GM21381 (cell line): ENCODE measurements around the gene IL6.
"Not testable (repeated sequence)": the region's sequence is repeated elsewhere in the genome, so short reads cannot be mapped to it uniquely, and the experiment has no call there.

Experiments used
- ATAC-seq: cut with Tn5 transposase; IDR thresholded peaks from one replicate; pipeline ENCODE4 v1.9.1; 2021; ENCODE audit warnings: mild to moderate bottlenecking, moderate library complexity; ENCODE audit not compliant: unreplicated experiment

IL6 gene

DNA sequence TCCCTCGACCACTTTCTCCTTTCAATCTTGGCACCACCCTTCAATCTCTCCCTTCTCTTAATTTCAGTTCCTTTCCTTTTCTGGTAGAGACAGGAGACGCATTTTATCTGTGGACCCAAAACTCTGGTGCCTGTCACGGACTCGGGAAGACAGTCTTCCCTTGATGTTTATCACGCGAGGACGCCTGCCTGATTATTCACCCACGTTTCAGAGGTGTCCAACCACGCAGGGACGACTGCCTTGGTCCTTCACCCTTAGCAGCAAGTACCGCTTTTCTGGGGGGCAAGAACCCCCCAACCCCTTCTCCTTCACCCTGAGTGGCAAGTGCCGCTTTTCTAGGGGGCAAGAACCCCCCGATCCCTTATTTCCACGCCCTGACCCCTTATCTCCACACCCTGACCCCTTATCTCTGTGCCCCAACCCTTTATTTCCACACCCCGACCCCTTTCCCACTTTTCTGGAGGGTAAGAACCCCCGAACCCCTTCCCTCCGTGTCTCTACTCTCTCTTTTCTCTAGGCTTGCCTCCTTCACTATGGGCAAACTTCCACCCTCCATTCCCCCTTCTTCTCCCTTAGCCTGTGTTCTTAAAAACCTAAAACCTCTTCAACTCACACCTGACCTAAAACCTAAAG, 22.9 kb upstream of the IL6 start:
- ATAC-seq = not testable (repeated sequence)

DNA sequence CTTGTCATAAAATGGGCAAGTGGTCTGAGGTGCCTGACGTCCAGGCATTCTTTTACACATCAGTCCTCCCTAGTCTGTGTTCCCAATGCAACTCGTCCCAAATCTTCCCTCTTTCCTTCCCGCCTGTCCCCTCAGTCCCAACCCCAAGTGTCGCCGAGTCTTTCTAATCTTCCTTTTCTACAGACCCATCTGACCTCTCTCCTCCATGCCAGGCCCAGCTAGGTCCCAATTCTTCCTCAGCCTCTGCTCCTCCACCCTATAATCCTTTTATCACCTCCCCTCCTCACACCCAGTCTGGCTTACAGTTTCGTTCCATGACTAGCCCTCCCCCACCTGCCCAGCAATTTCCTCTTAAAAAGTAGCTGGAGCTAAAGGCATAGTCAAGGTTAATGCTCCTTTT, 22.3 kb upstream of the IL6 start:
- not testable (repeated sequence) for ATAC-seq

DNA sequence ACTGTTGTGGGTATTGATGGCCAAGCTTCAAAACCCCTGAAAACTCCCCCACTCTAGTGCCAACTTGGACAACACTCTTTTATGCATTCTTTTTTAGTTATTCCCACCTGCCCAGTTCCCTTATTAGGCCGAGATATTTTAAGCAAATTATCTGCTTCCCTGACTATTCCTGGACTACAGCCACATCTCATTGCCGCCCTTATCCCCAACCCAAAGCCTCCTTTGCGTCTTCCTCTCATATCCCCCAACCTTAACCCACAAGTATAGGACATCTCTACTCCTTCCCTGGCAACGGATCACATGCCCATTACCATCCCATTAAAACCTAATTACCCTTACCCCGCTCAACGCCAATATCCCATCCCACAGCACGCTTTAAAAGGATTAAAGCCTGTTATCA, 21.1 kb upstream of the IL6 start:
- not testable (repeated sequence) for ATAC-seq

DNA sequence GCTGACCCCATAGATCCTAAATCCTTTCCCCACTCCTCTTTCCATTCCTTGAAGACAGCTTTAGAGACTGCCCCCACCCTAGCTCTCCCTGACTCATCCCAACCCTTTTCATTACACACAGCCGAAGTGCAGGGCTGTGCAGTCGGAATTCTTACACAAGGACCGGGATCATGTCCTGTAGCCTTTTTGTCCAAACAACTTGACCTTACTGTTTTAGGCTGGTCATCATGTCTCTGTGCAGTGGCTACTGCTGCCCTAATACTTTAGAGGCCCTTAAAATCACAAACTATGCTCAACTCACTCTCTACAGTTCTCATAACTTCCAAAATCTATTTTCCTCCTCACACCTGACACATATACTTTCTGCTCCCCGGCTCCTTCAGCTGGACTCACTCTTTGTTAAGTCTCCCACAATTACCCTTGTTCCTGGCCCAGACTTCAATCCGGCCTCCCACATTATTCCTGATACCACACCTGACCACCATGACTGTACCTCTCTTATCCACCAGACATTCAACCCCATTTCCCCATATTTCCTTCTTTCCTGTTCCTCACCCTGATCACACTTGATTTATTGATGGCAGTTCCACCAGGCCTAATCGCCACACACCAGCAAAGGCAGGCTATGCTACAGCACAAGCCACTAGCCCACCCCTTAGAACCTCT, 19.8 kb upstream of the IL6 start:
- ATAC-seq = not testable (repeated sequence)

DNA sequence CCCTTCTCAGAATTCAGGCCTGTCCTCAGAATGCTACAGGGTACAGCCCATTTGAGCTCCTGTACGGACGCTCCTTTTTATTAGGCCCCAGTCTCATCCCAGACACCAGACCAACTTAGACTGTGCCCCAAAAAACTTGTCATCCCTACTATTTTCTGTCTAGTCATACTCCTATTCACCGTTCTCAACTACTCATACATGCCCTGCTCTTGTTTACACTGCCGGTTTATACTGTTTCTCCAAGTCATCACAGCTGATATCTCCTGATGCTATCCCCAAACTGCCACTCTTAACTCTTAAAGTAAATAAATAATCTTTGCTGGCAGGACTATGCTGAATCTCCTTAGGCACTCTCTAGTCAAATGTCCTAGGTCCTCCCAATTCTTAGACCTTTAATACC, 18.8 kb upstream of the IL6 start:
- ATAC-seq = not testable (repeated sequence)

DNA sequence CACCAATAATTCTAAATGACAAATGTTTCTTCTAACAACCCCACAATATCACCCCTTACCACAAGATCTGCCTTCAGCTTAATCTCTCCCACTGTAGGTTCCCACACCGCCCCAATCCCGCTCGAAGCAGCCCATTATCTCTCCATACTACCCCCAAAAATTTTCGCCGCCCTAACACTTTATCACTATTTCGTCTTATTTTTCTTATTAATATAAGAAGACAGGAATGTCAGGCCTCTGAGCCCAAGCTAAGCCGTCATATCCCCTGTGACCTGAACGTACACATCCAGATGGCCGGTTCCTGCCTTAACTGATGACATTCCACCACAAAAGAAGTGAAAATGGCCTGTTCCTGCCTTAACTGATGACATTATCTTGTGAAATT, 18.3 kb upstream of the IL6 start:
- ATAC-seq = not testable (repeated sequence)

DNA sequence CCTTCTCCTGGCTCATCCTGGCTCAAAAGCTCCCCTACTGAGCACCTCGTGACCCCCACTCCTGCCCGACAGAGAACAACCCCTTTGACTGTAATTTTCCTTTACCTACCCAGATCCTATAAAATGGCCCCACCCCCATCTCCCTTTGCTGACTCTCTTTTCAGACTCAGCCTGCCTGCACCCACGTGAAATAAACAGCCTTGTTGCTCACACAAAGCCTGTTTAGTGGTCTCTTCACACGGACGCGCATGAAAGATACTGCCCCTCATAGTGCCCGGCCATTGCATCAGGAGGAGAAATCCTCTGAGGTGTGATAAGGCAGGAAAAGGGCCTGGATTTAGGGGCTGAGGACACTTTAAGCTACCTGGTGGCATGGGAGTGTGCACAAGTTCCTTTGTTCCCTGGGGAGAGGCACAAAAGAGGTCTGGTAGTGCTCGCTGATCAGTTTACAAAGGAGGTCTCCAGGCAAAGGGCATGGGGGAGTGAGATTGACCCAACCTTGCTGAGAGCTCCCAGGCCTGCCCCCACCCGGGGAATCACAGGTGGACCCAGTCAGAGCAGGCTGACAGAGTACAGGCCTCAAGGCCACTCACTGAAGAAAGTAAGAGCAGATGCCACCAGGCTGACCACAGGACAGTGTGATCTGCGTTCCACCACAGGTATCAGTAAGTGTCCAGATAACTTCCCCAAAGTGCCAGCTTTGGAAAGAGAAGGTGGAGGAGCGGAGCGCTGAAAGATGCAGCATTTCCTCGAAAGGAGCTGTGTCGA, 17.8 kb upstream of the IL6 start:
- ATAC-seq = not testable (repeated sequence)

DNA sequence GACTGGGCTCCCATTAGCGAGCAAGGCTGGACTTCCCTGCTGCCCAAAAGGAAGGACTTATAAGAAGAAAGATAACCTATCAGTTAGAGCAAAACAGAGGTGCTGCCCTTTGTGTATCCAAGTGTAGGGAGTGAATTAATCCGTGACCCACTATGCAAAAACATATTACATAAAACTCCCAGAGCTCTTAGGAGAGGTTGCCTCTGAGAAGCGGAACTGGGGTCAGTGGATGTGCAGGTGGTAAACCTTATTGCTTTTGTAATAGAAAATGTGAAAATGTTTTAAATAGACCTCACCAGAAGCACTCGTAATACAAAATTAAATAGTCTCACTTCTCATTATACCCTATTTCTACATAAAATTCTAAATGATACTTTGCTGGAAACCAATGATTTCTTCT, 17.1 kb upstream of the IL6 start:
- no peak for ATAC-seq

DNA sequence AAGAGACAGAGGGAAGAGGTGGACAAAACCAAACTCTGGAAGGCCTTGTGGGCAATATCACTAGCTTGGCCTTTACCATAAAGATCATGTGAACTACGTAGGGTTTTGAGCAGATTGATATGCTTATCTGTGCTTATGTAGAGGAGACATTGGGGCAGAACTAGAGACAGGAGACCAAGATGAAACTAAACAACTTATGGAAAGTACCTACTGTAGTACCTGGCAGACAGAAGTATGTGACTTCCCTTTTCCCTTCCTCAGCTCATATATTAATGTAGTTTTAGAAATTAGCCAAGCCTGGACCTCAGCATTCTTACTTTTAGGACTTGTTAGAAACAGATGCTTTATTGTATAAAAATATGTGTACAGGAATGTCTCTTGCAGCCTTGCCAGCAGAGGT, 14.0 kb upstream of the IL6 start:
- ATAC-seq = no peak

DNA sequence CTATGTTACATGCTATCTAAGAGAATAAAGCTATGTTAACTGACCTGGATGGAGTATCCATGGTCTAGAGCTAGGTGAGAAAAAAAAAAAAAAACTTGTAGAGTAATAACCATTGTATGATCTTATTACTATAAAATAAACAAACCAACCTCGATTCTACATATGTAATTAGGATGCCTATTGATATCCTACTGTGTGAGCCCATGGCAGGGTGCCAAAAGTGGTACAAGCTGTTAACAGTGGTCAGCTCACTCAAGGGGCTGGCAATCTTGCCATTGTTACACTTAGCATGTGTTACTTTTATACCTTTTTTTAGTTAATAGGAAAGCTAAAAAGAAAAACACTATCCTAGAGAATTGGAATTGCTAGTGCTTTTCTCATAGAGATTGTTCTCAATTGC, 13.5 kb upstream of the IL6 start:
- no peak for ATAC-seq

DNA sequence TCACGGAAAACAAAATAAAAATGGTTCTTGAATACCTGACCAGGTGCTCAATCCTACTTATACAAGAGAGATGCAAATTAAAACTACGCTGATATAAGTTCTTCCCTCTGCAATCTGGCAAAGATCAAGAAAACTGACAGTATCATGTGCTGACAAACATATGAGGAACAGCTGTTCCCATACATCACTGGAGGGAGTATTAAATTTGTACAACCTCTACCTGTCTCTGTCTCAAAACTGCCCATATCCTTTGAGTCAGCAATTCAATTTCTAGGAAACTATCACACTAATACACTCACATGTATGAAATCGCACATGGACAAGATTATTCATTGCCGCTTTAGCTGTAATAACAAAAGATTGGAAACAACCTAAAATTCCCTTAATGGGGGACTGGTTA, 11.0 kb upstream of the IL6 start:
- ATAC-seq = no peak

DNA sequence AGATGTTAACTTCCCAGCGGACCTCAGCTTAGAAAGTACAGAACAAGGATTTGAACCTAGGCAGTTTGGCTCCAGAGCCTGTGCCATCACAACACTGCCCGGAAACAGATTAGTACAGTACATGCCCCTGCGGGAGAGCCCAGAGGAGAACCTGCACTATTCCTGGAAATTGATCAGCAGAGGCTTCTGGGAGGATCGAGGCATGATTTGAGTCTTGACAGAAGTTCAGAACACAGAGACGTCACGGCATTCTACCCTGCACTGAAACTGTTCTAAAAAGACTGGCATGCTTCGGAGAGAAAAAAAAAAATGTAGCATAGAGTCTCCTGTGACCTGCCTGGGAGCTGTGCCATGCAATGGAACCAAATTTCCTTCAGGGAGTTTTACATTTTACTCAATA, 9.2 kb upstream of the IL6 start:
- ATAC-seq = no peak

DNA sequence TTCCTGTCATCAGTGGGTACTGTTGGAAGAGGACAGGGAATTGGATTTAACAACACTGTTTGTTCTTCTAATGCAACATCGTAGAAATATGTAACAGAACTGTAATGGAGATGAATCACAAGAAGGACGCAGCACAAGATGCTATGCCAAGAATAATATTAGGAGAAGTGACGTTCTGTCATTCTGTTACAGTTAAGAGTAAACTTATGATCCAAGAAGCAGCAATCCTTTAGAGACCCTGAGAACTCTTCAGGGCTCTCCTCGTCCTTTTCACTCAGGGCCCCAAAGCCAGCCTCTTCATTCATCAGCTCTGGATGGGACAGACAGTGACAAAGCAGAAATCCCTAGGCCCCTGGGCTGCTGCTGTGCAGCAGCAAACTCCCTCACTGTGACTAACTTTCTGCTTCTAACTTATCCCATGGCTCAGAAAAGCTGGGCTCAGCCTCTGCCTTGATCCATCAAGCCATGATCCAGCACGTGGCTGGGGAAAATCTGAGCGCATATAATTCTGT, 8.7 kb upstream of the IL6 start:
- ATAC-seq = no peak

DNA sequence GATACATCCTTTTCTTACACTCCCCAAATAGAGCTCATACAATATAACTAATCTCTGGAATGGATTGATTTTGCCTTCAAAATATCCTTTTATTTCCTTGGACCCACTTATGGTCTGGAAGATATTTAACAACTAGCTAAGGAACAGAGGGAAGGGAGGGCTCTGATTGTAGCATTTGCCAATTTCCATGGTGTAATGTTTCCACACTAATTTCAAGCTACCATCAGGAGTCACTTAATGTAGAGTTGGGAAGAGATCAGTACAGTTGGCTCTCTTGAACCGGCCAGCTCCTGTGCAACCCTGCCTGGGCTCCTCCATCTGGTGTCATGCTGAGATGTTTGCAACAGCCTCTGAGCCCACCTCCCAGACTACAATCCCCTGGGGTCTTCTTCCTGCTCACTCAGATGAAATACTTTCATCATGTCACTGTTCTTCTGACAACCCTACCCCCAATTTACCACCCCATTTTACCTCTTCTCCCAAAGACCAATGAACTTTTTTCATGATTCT, 8.0 kb upstream of the IL6 start:
- ATAC-seq = no peak

DNA sequence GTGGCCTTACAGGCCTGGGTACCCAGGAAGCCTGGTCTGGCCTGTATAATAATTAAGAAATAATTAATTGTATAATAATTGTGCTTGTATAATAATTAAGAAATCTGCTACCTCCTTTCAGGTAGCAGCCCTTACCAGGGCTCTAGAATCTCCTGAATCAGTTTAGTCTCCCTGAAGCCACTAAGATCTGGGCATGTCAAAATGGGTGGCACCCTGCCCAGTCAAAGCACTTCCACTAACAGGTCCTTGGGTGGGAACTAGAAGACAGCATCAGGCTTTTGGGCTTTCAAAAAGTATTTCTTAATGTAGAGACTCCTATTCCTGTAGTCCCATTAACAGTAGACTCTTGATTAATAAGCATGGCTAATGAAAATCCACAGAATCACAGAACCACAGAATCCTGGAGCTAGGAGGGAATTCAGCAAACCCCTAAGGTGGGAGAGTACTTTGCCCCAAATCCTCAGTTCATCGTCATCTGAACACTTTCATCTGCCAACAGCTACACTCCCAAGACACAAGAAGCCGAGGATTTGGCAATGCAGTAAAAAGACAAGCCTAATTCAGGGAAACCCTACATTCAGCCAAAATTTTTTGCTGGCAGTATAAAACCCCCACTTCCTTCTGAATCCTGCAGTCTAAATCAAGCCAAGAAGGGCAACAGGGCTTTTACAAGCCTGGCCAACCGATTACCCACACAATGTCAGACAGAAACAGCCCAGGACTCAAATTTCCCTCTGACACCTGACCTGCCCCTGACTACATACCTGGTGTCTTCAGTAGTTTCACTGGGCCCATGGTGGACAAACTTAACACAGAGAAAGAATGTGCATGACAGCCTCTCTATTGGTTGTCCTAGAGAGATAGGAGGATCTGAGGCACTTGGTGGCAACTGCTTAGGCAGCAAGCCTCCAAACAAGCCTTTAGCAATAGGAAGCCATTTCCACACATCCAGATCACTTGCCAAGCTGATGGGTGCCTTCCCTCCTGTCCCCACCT, 5.9 kb upstream of the IL6 start:
- ATAC-seq = no peak

DNA sequence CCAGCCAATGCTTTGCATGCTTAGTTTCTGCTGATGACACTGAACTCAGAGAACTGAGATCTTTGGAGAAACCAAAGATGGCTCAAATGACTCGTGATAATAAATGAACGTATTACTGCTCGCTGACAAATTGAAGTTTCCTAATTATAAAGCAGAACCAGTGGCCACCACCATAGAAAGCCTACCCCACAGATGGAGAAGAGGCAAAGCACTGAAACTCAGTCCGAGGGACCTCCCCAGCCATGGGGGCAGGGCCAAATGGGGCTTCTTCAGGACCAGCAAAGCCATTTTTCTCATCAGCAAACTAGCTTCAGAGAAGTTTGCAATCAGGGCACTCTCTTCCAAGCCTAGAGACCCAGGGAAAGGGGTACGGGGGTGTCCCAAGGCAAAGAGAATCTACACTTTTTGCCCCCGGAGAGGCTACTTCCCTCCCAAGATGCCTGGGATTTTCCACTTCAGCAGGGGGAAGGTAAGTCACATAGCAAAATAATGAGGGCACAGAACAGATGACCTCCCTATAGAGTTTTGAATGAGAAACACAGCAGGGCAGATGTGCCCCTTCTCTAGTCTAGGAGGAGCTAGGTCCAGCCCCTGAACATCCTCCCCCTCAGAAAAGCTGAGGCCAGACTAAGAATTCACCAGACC, 4.3 kb upstream of the IL6 start:
- no peak for ATAC-seq

DNA sequence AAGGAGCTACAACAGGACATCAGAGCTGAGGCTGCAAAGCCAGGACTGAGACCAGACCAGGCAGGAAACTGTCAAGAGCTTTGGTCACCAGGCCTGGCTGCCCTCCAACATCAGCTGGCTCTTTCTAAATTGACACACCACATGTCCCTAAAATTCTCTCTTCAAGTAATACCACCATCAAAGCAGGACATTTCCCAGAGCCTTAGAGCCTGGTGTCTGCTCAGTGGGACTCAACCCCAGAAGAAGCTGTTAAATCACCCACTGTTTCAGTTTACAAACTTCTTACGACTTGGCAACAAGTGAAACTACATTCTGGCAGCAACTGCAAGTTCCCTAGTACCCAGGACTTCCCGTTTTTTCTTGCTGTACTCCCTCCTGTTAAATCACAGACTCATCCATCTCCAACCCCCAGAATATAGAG, 3.8 kb upstream of the IL6 start:
- no peak for ATAC-seq

DNA sequence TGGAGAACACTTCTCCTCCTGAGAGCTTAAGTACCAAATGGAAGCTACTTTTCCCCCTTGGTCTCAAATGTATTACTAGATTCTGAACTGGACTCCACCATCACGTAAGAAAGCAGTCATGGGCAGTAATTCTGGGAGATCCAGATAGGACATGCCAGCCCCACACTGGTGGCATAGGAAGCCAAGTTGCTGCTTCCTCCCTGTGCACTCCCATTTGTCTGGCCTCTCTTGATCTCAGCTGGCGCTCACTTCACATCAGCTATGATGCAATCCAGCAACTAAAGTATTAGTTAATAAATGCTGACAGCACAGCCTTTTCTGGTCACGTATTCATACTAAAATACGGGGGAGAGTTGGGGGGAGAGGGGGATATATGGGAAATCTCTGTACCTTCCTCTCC, 3.4 kb upstream of the IL6 start:
- ATAC-seq = no peak

DNA sequence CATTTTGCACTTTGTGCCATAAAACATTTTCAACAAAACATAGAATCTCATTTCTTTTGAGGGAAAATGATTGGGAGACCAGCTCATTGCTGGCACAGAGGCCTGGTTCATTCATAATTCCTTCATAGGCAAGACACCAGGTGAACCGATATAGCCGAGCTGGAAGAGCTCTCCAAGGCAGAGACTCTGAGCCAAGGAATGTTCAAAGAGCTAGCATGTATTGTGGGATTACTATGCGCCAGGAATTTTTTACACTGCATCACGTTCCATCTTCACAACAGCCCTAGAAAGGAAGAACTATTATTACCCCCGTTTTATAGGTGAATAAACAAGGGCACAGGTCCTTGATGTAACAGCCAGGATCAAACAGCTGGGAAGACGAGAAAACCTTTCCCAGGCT, 2.1 kb upstream of the IL6 start:
- ATAC-seq = no peak

DNA sequence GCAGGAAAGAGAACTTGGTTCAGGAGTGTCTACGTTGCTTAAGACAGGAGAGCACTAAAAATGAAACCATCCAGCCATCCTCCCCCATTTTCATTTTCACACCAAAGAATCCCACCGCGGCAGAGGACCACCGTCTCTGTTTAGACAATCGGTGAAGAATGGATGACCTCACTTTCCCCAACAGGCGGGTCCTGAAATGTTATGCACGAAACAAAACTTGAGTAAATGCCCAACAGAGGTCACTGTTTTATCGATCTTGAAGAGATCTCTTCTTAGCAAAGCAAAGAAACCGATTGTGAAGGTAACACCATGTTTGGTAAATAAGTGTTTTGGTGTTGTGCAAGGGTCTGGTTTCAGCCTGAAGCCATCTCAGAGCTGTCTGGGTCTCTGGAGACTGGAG, 1.4 kb upstream of the IL6 start:
- no peak for ATAC-seq
